Neural progenitor cell (in vitro differentiated cells): ENCODE results near the gene NEUROG1.

ENCODE experiments used
- EZH2 ChIP-seq: fragments of 200-600 bp; sonication (generic); IDR thresholded peaks from 2 replicates; pipeline ENCODE4 v1.6.1; 2017; ENCODE audit warnings: antibody characterized with exemption, mild to moderate bottlenecking, moderate library complexity
- TF ChIP-seq, protein P1 (sequence below): fragments of 200-600 bp; sonication (generic); IDR thresholded peaks from 2 replicates; pipeline ENCODE4 v1.5.1; 2017; ENCODE audit warnings: antibody characterized with exemption, mild to moderate bottlenecking

DNA sequence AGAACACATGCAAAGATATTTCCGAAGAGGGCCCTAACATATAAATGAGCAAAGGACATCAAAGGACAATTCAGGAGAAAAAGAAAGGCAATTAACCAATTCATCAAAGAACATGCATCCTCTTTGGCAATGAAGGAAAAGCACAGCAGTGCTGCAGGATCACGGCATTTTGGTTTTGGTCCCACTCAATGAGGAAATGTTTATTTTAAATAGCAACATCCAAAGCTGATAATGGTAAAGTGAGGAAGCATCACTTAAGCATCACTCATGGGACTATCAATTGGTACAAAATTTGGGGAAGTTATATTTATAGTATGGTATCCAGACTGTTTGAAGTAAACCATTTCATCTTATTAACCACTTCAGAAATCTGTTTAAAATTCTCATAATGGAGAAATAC is 48.5 kb upstream of the NEUROG1 start:
- TF ChIP-seq, protein P1, sequence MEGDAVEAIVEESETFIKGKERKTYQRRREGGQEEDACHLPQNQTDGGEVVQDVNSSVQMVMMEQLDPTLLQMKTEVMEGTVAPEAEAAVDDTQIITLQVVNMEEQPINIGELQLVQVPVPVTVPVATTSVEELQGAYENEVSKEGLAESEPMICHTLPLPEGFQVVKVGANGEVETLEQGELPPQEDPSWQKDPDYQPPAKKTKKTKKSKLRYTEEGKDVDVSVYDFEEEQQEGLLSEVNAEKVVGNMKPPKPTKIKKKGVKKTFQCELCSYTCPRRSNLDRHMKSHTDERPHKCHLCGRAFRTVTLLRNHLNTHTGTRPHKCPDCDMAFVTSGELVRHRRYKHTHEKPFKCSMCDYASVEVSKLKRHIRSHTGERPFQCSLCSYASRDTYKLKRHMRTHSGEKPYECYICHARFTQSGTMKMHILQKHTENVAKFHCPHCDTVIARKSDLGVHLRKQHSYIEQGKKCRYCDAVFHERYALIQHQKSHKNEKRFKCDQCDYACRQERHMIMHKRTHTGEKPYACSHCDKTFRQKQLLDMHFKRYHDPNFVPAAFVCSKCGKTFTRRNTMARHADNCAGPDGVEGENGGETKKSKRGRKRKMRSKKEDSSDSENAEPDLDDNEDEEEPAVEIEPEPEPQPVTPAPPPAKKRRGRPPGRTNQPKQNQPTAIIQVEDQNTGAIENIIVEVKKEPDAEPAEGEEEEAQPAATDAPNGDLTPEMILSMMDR = no peak
- TF ChIP-seq EZH2 = no peak
